ENCODE measurements around the gene MICAL2. TPM values are rescaled to one million over a fixed set of nuclear protein-coding genes. Genes with fewer than 3 reads are reported as not detected.

Gene MICAL2
- total and polyA plus RNA-seq, 7 donors, result 6.8 to 45.7 (median 15.0) TPM

- Histone ChIP-seq H3K4me3 (no peak overlapping the region), H3K36me3 (ENCODE audit: insufficient read depth in 1 of 2, low read depth in 1 of 2) (no peaks in the 10 kb centered on the region), H3K27me3 (ENCODE audit: insufficient read depth in 3 of 3, low read length in 2 of 3) (no peaks in the 10 kb centered on the region), H3K9me3 (no peaks in the 10 kb centered on the region), H3K27ac (no peak overlapping the region), H3K4me1 (peaks cover 17% of the 10 kb centered on the region)
- WGBS, 3 donors, result 65 to 74% (median 71%) methylated on average over 4 of the region's 4 CpGs
- DNase-seq, result no peak
- no peak for TF ChIP-seq CTCF (IDR thresholded peaks at IDR 0.05)
- ATAC-seq, result no peak
- intact Hi-C loops (cut with DNase I), result no loop called here
Measured at GRCh38 chr11:12090761-12091258, 19.6 kb upstream of the MICAL2 start.

GRCh38 chr11:12091956-12092558 lies 18.3 kb upstream of the MICAL2 start:
- Histone ChIP-seq H3K9me3 (no peaks in the 10 kb centered on the region), H3K27ac (no peak overlapping the region), H3K27me3 (ENCODE audit: insufficient read depth in 3 of 3, low read length in 2 of 3) (peaks cover 0 to 8% (median 2%) of the 10 kb centered on the region in 3 donors), H3K4me1 (peaks cover 5% of the 10 kb centered on the region), H3K36me3 (ENCODE audit: insufficient read depth in 1 of 2, low read depth in 1 of 2) (no peaks in the 10 kb centered on the region), H3K4me3 (no peak overlapping the region)
- WGBS, 3 donors, result 61 to 77% (median 64%) methylated on average over 4 of the region's 4 CpGs
- DNase-seq, result no peak
- ATAC-seq, result no peak
- intact Hi-C loops (cut with DNase I), result no loop called here
- no peak for TF ChIP-seq CTCF (IDR thresholded peaks at IDR 0.05)

GRCh38 chr11:12092714-12093113 lies 17.7 kb upstream of the MICAL2 start:
- no peak overlapping the region for H3K4me3 ChIP-seq
- 56 to 71% (median 60%) methylated on average over 6 of the region's 6 CpGs for WGBS, 3 donors
- TF ChIP-seq CTCF (IDR thresholded peaks at IDR 0.05), result no peak
- no peaks in the 10 kb centered on the region for H3K36me3 ChIP-seq (ENCODE audit: insufficient read depth in 1 of 2, low read depth in 1 of 2)
- DNase-seq (no peak), ATAC-seq (no peak)
- H3K9me3 ChIP-seq, result no peaks in the 10 kb centered on the region
- intact Hi-C loops (cut with DNase I), result no loop called here
- no peak overlapping the region for H3K27ac ChIP-seq
- no peaks in the 10 kb centered on the region for H3K4me1 ChIP-seq
- H3K27me3 ChIP-seq (ENCODE audit: insufficient read depth in 3 of 3, low read length in 2 of 3), result peaks cover 0 to 12% (median 2%) of the 10 kb centered on the region in 3 donors

- intact Hi-C loops (cut with DNase I), result loop anchor here in 1 of 2 donors (5.0 kb wide), 1 partner anchor 43 kb away; no protein-coding TSS in a partner anchor
- H3K27me3 ChIP-seq (ENCODE audit: insufficient read depth in 3 of 3, low read length in 2 of 3), result peaks cover 0 to 31% (median 2%) of the 10 kb centered on the region in 3 donors
- no peak for TF ChIP-seq CTCF (IDR thresholded peaks at IDR 0.05)
- 83 to 88% (median 84%) methylated on average over 11 of the region's 11 CpGs for WGBS, 3 donors
- DNase-seq, result no peak
- H3K36me3 ChIP-seq (ENCODE audit: insufficient read depth in 1 of 2, low read depth in 1 of 2), result no peaks in the 10 kb centered on the region
- H3K4me3 ChIP-seq, result no peak overlapping the region
- no peak for ATAC-seq
- no peaks in the 10 kb centered on the region for H3K9me3 ChIP-seq
- H3K4me1 ChIP-seq, result no peaks in the 10 kb centered on the region
- no peak overlapping the region for H3K27ac ChIP-seq
Measured at GRCh38 chr11:12094872-12095800, 15.3 kb upstream of the MICAL2 start.

All from psoas muscle (tissue), 8 donors.